Progenitor cell of endocrine pancreas (in vitro differentiated cells): Measurements from ENCODE around the gene VPS8. TPM values are rescaled to one million over a fixed set of nuclear protein-coding genes. Genes with fewer than 3 reads are reported as not detected.

Experiments
- DNase-seq: peaks from one replicate; pipeline ENCODE4 v3.0.0; 2021; ENCODE audit warnings: low spot score; ENCODE audit not compliant: unreplicated experiment
- H3K27ac Mint-ChIP-seq: 2 replicates; pipeline ENCODE4 v1.8.0; 2021; ENCODE audit warnings: mild to moderate bottlenecking, moderate library complexity, mixed read lengths
- H3K27me3 Mint-ChIP-seq: 2 replicates; pipeline ENCODE4 v1.8.0; 2021; ENCODE audit warnings: mixed read lengths
- H3K36me3 Mint-ChIP-seq: 2 replicates; pipeline ENCODE4 v1.8.0; 2022; ENCODE audit warnings: mixed read lengths; ENCODE audit not compliant: insufficient read depth
- H3K4me1 Mint-ChIP-seq: 2 replicates; pipeline ENCODE4 v1.8.0; 2021; ENCODE audit warnings: low read depth, mixed read lengths
- H3K4me3 Mint-ChIP-seq: 2 replicates; pipeline ENCODE4 v1.8.0; 2021; ENCODE audit warnings: low read depth, mild to moderate bottlenecking, moderate library complexity, mixed read lengths
- H3K9me3 Mint-ChIP-seq: 2 replicates; pipeline ENCODE4 v1.8.0; 2021; ENCODE audit warnings: low read depth, mixed read lengths
- CTCF ChIP-seq: fragments of 200-600 bp; sonication (generic); IDR thresholded peaks from one replicate; pipeline ENCODE4 v1.5.0; 2021; ENCODE audit warnings: antibody characterized with exemption, mild to moderate bottlenecking; ENCODE audit not compliant: unreplicated experiment
- total RNA-seq: library from RNA; stranded (reverse); gene quantifications from 2 replicates; pipeline ENCODE4 v1.2.1, GENCODE V29; 2021

Gene VPS8
- total RNA-seq, 1 donor from 2014 or later = 89.4 TPM

- DNase-seq = no peak
- H3K4me1 Mint-ChIP-seq = peaks cover 16% of the 10 kb centered on the region
- H3K9me3 Mint-ChIP-seq = no peaks in the 10 kb centered on the region
- H3K4me3 Mint-ChIP-seq = no peak overlapping the region
- TF ChIP-seq CTCF = no peak
- no peak overlapping the region for H3K27ac Mint-ChIP-seq
- H3K27me3 Mint-ChIP-seq = no peaks in the 10 kb centered on the region
- H3K36me3 Mint-ChIP-seq = peaks cover 24% of the 10 kb centered on the region
Observed at GRCh38 chr3:184914628-184915027, 102.7 kb downstream of the VPS8 start.

- Mint-ChIP-seq H3K36me3 (peaks cover 10% of the 10 kb centered on the region), H3K27ac (no peak overlapping the region), H3K4me1 (no peaks in the 10 kb centered on the region), H3K9me3 (no peaks in the 10 kb centered on the region), H3K4me3 (no peak overlapping the region), H3K27me3 (no peaks in the 10 kb centered on the region)
- TF ChIP-seq CTCF = no peak
- no peak for DNase-seq
Observed at GRCh38 chr3:184918750-184919149, 106.8 kb downstream of the VPS8 start.

GRCh38 chr3:184919651-184920050 is 107.7 kb downstream of the VPS8 start:
- H3K27me3 Mint-ChIP-seq = no peaks in the 10 kb centered on the region
- H3K36me3 Mint-ChIP-seq = peaks cover 10% of the 10 kb centered on the region
- no peak overlapping the region for H3K27ac Mint-ChIP-seq
- H3K4me3 Mint-ChIP-seq = no peak overlapping the region
- no peaks in the 10 kb centered on the region for H3K9me3 Mint-ChIP-seq
- DNase-seq = no peak
- H3K4me1 Mint-ChIP-seq = no peaks in the 10 kb centered on the region
- no peak for TF ChIP-seq CTCF

- Mint-ChIP-seq H3K36me3 (peaks cover 8% of the 10 kb centered on the region), H3K27ac (no peak overlapping the region), H3K9me3 (no peaks in the 10 kb centered on the region), H3K4me1 (no peaks in the 10 kb centered on the region), H3K27me3 (no peaks in the 10 kb centered on the region), H3K4me3 (no peak overlapping the region)
- TF ChIP-seq CTCF = no peak
- DNase-seq = no peak
Observed at GRCh38 chr3:184924547-184924946, 112.6 kb downstream of the VPS8 start.

- no peak for TF ChIP-seq CTCF
- peaks cover 13% of the 10 kb centered on the region for H3K36me3 Mint-ChIP-seq
- no peak for DNase-seq
- H3K4me1 Mint-ChIP-seq = no peaks in the 10 kb centered on the region
- no peaks in the 10 kb centered on the region for H3K9me3 Mint-ChIP-seq
- no peak overlapping the region for H3K27ac Mint-ChIP-seq
- no peaks in the 10 kb centered on the region for H3K27me3 Mint-ChIP-seq
- H3K4me3 Mint-ChIP-seq = no peak overlapping the region
Observed at GRCh38 chr3:184927796-184928315, 115.9 kb downstream of the VPS8 start.
